Left forelimb (tissue), 1 donor: ENCODE measurements around the gene SMC6.

ENCODE experiments used
- DNase-seq: peaks from one replicate; pipeline ENCODE4 v3.0.0-alpha.2; 2018; ENCODE audit warnings: low spot score

The SMC6 gene

GRCh38 chr2:17765398-17765797, 11.8 kb upstream of the SMC6 start:
- no peak for DNase-seq

GRCh38 chr2:17763641-17764333, 10.2 kb upstream of the SMC6 start:
- no peak for DNase-seq

- no peak for DNase-seq
Measured at GRCh38 chr2:17762451-17762850, 8.8 kb upstream of the SMC6 start.

GRCh38 chr2:17759805-17760204, 6.2 kb upstream of the SMC6 start:
- no peak for DNase-seq

GRCh38 chr2:17758118-17758517, 4.5 kb upstream of the SMC6 start:
- no peak for DNase-seq

- no peak for DNase-seq
Measured at GRCh38 chr2:17757321-17757720, 3.7 kb upstream of the SMC6 start.

GRCh38 chr2:17756668-17757067, 3.1 kb upstream of the SMC6 start:
- DNase-seq = no peak

- no peak for DNase-seq
Measured at GRCh38 chr2:17754773-17755425, 1.3 kb upstream of the SMC6 start.

- no peak for DNase-seq
Measured at GRCh38 chr2:17752892-17753802, 463 bp downstream of the SMC6 start.

- DNase-seq = no peak
Measured at GRCh38 chr2:17752246-17752645, 1.4 kb downstream of the SMC6 start.

- no peak for DNase-seq
Measured at GRCh38 chr2:17749753-17750438, 3.7 kb downstream of the SMC6 start.

GRCh38 chr2:17748745-17749144, 4.9 kb downstream of the SMC6 start:
- no peak for DNase-seq

GRCh38 chr2:17747684-17748452, 5.7 kb downstream of the SMC6 start:
- no peak for DNase-seq

GRCh38 chr2:17740203-17740602, 13.4 kb downstream of the SMC6 start:
- no peak for DNase-seq

- DNase-seq = no peak
Measured at GRCh38 chr2:17736989-17737388, 16.6 kb downstream of the SMC6 start.

- DNase-seq = no peak
Measured at GRCh38 chr2:17735864-17736263, 17.7 kb downstream of the SMC6 start.

- DNase-seq = no peak
Measured at GRCh38 chr2:17733599-17733998, 20.0 kb downstream of the SMC6 start.

GRCh38 chr2:17729880-17730279, 23.7 kb downstream of the SMC6 start:
- DNase-seq = no peak

GRCh38 chr2:17728210-17728609, 25.4 kb downstream of the SMC6 start:
- DNase-seq = no peak

- DNase-seq = no peak
Measured at GRCh38 chr2:17719562-17720371, 33.8 kb downstream of the SMC6 start.

- DNase-seq = no peak
Measured at GRCh38 chr2:17718689-17719088, 34.9 kb downstream of the SMC6 start.
